Inflammatory macrophage treated with lipopolysaccharide for 1 hour (primary cell): ENCODE measurements around the gene SKIL.
"Not testable (repeated sequence)": the region's sequence is repeated elsewhere in the genome, so short reads cannot be mapped to it uniquely, and the experiment has no call there.

Experiments used
- DNase-seq, 2 donors: peaks; one replicate each; pipeline ENCODE4 v3.0.0-alpha.2; 2020 to 2022

Gene SKIL

GRCh38 chr3:170357176-170358041 is at the start of gene SKIL:
SKIL (plus strand) TSS chr3:170357715; CDS start chr3:170360332, 2,617 bp downstream.
- peak; percentile 95 to 96 for DNase-seq

GRCh38 chr3:170309046-170309445 is 48.5 kb upstream of the SKIL start:
- DNase-seq, result no peak

- DNase-seq, result no peak
Measured at GRCh38 chr3:170317954-170318353, 39.6 kb upstream of the SKIL start.

GRCh38 chr3:170320461-170321121 is 36.9 kb upstream of the SKIL start:
- no peak for DNase-seq

- peak; percentile 50 to 51 for DNase-seq
Measured at GRCh38 chr3:170321321-170322034, 36.0 kb upstream of the SKIL start.

- no peak for DNase-seq
Measured at GRCh38 chr3:170322566-170323269, 34.8 kb upstream of the SKIL start.

GRCh38 chr3:170323331-170323730 is 34.2 kb upstream of the SKIL start:
- no peak for DNase-seq

- no peak for DNase-seq
Measured at GRCh38 chr3:170324962-170325361, 32.6 kb upstream of the SKIL start.

- DNase-seq, result no peak
Measured at GRCh38 chr3:170327040-170327808, 30.3 kb upstream of the SKIL start.

GRCh38 chr3:170327868-170328548 is 29.5 kb upstream of the SKIL start:
- not testable (repeated sequence) for DNase-seq

GRCh38 chr3:170330366-170330765 is 27.1 kb upstream of the SKIL start:
- no peak for DNase-seq

- DNase-seq, result no peak
Measured at GRCh38 chr3:170331143-170331542, 26.4 kb upstream of the SKIL start.

- no peak for DNase-seq
Measured at GRCh38 chr3:170337420-170337819, 20.1 kb upstream of the SKIL start.

- DNase-seq, result no peak
Measured at GRCh38 chr3:170338690-170339340, 18.7 kb upstream of the SKIL start.

GRCh38 chr3:170342273-170342672 is 15.2 kb upstream of the SKIL start:
- DNase-seq, result not testable (repeated sequence)

GRCh38 chr3:170343859-170344258 is 13.7 kb upstream of the SKIL start:
- not testable (repeated sequence) for DNase-seq

- DNase-seq, result no peak
Measured at GRCh38 chr3:170344971-170345370, 12.5 kb upstream of the SKIL start.

- no peak for DNase-seq
Measured at GRCh38 chr3:170346481-170347392, 10.8 kb upstream of the SKIL start.

GRCh38 chr3:170350515-170351413 is 6.8 kb upstream of the SKIL start:
- DNase-seq, result no peak
